Panc1 (cell line): ENCODE data around the gene CALM1. TPM values are rescaled to one million over a fixed set of nuclear protein-coding genes. Genes with fewer than 3 reads are reported as not detected.

Experiments used
- ATAC-seq: fragments of 200-7000 bp; cut with Tn5 transposase; 2 replicates; pipeline ENCODE4 v1.9.1; 2020; ENCODE audit warnings: mild to moderate bottlenecking, moderate library complexity
- BruUV-seq: library from RNA; stranded (reverse); fragments of 400-500 nt; replicated peaks from 2 replicates; lab custom pipeline; 2021; lab: Mats Ljungman, UMichigan
- CTCF ChIA-PET: fragments of 300-600 bp; sonication (Branson Sonifier 250); formaldehyde crosslinking; loops from one replicate; lab custom pipeline; 2022; ENCODE audit warnings: antibody characterized with exemption; lab: Charles Lee
- POLR2A ChIA-PET: fragments of 300-600 bp; sonication (Branson Sonifier 250); formaldehyde crosslinking; loops from one replicate; lab custom pipeline; 2022; ENCODE audit warnings: antibody characterized with exemption; lab: Charles Lee
- DNase-seq: peaks from one replicate; pipeline ENCODE4 v3.0.0-alpha.2; 2010; ENCODE audit warnings: low read depth, low spot score
- H3K27ac ChIP-seq: 2 replicates; pipeline ENCODE4 v1.5.1; 2011; ENCODE audit warnings: mild to moderate bottlenecking, low read length, inconsistent platforms
- H3K27me3 ChIP-seq: fragments of 200-500 bp; sonication (Bioruptor generic); 2 replicates; pipeline ENCODE4 v1.6.0; 2014; ENCODE audit warnings: low read length, inconsistent platforms; ENCODE audit not compliant: control insufficient read depth, insufficient read depth
- H3K36me3 ChIP-seq: fragments of 200-500 bp; sonication (Bioruptor generic); 2 replicates; pipeline ENCODE4 v1.5.1; 2014; ENCODE audit warnings: inconsistent platforms, mild to moderate bottlenecking, low read length, moderate library complexity; ENCODE audit not compliant: control insufficient read depth, insufficient read depth
- H3K4me1 ChIP-seq: 2 replicates; pipeline ENCODE4 v1.5.1; 2011; ENCODE audit warnings: inconsistent platforms, mild to moderate bottlenecking, low read length, moderate library complexity; ENCODE audit not compliant: control insufficient read depth, insufficient read depth
- H3K4me3 ChIP-seq, 2 experiments: 2 replicates each; pipeline ENCODE4 v1.5.1; 2011 to 2012; ENCODE audit warnings: low read depth in 2 of 2, low read length in 2 of 2, mild to moderate bottlenecking in 2 of 2, inconsistent platforms in 1 of 2, moderate library complexity in 1 of 2
- H3K9me3 ChIP-seq: fragments of 200-500 bp; sonication (Bioruptor generic); 2 replicates; pipeline ENCODE4 v1.5.1; 2014; ENCODE audit warnings: low read depth, mild to moderate bottlenecking, inconsistent platforms, low read length, moderate library complexity; ENCODE audit not compliant: control insufficient read depth, insufficient read depth
- POLR2AphosphoS5 ChIP-seq: IDR thresholded peaks from 2 replicates; pipeline ENCODE4 v1.6.1; 2012; ENCODE audit warnings: mild to moderate bottlenecking, low read depth, low read length, moderate library complexity
- SIN3A ChIP-seq: IDR thresholded peaks from 2 replicates; pipeline ENCODE4 v1.6.1; 2012; ENCODE audit warnings: low read depth, mild to moderate bottlenecking, low read length, moderate library complexity, borderline replicate concordance; ENCODE audit not compliant: insufficient read depth
- TCF7L2 ChIP-seq: IDR thresholded peaks from 2 replicates; pipeline ENCODE4 v1.6.1; 2011; ENCODE audit warnings: mild to moderate bottlenecking, low read depth, low read length, inconsistent platforms
- in situ Hi-C: cut with HindIII; loops from 2 replicates; pipeline ENCODE4 v1.10.0; 2016; ENCODE audit warnings: low sequenced_read_pairs, low pct_unique_long_range_greater_than_20kb
- intact Hi-C: fragments of 100-400 bp; cut with micrococcal nuclease; formaldehyde crosslinking; loops from one replicate; pipeline ENCODE4 v1.10.0; 2022; ENCODE audit not compliant: unreplicated experiment
- total RNA-seq: library from RNA; stranded (reverse); gene quantifications from one replicate; pipeline ENCODE4 v1.2.1, GENCODE V29; 2021; ENCODE audit not compliant: unreplicated experiment
- TF ChIP-seq, protein P1 (sequence below), 2 experiments: IDR thresholded peaks; 2 replicates each; pipeline ENCODE4 v1.6.1; 2011 to 2012; ENCODE audit warnings: low read depth in 2 of 2, control low read depth in 1 of 2, low read length in 1 of 2, mild to moderate bottlenecking in 1 of 2, moderate library complexity in 1 of 2; ENCODE audit not compliant: insufficient read depth in 1 of 2
- TF ChIP-seq, protein P2 (sequence below): fragments of 450-650 bp; IDR thresholded peaks from 2 replicates; pipeline ENCODE4 v1.5.1; 2017; ENCODE audit warnings: mild to moderate bottlenecking

CALM1 gene
- total RNA-seq, 1 experiment from 2014 or later = 182 TPM

DNA sequence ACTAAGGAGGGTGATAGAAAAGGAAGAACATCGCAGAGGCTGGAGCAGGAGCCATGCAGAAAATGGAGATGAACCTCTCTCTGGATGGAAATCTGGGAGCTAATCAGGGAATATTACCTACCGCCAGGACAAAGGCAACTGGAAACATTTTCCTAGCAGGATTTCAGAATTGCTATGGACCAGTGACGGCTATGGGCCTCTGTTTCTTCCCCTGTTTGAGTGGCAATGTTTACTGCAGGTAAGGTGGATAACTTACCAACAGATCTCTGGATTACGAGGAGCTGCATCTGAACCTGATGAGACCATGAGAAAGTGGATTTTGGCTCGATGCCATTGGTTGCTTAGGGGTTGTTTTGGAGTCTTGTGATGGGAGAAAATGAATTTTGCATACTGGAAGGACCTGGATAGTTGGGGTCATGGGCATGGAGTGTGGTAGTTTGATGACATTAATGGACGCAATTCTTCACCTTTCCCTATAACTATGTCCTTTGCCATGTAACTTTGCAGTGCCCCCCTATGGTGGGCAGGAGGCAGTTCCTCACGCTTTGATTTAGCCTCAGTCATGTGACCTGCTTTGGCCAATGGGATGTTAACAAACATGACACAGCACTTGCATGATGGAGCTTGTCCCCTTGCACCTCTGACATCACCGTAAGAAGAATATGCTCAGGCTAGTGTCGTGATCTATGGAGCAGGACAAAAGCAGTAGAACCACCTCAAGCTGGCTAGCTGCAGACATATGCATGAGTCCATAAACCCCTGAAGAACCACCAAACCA lies 51.1 kb downstream of the CALM1 start:
- no peaks in the 10 kb centered on the region for H3K4me1 ChIP-seq
- TF ChIP-seq TCF7L2 = no peak
- TF ChIP-seq, protein P1, sequence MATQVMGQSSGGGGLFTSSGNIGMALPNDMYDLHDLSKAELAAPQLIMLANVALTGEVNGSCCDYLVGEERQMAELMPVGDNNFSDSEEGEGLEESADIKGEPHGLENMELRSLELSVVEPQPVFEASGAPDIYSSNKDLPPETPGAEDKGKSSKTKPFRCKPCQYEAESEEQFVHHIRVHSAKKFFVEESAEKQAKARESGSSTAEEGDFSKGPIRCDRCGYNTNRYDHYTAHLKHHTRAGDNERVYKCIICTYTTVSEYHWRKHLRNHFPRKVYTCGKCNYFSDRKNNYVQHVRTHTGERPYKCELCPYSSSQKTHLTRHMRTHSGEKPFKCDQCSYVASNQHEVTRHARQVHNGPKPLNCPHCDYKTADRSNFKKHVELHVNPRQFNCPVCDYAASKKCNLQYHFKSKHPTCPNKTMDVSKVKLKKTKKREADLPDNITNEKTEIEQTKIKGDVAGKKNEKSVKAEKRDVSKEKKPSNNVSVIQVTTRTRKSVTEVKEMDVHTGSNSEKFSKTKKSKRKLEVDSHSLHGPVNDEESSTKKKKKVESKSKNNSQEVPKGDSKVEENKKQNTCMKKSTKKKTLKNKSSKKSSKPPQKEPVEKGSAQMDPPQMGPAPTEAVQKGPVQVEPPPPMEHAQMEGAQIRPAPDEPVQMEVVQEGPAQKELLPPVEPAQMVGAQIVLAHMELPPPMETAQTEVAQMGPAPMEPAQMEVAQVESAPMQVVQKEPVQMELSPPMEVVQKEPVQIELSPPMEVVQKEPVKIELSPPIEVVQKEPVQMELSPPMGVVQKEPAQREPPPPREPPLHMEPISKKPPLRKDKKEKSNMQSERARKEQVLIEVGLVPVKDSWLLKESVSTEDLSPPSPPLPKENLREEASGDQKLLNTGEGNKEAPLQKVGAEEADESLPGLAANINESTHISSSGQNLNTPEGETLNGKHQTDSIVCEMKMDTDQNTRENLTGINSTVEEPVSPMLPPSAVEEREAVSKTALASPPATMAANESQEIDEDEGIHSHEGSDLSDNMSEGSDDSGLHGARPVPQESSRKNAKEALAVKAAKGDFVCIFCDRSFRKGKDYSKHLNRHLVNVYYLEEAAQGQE (IDR thresholded peaks at IDR 0.05; ENCODE audit: insufficient read depth in 1 of 2, low read depth in 2 of 2, low read length in 1 of 2) = no peak
- no peak for TF ChIP-seq POLR2AphosphoS5
- TF ChIP-seq SIN3A = no peak
- TF ChIP-seq, protein P2, sequence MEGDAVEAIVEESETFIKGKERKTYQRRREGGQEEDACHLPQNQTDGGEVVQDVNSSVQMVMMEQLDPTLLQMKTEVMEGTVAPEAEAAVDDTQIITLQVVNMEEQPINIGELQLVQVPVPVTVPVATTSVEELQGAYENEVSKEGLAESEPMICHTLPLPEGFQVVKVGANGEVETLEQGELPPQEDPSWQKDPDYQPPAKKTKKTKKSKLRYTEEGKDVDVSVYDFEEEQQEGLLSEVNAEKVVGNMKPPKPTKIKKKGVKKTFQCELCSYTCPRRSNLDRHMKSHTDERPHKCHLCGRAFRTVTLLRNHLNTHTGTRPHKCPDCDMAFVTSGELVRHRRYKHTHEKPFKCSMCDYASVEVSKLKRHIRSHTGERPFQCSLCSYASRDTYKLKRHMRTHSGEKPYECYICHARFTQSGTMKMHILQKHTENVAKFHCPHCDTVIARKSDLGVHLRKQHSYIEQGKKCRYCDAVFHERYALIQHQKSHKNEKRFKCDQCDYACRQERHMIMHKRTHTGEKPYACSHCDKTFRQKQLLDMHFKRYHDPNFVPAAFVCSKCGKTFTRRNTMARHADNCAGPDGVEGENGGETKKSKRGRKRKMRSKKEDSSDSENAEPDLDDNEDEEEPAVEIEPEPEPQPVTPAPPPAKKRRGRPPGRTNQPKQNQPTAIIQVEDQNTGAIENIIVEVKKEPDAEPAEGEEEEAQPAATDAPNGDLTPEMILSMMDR = no peak
- CTCF ChIA-PET = no interaction called here
- no peaks in the 10 kb centered on the region for H3K27me3 ChIP-seq
- H3K4me3 ChIP-seq = no peak overlapping the region
- no peaks in the 10 kb centered on the region for H3K9me3 ChIP-seq
- ATAC-seq (no peak), DNase-seq (no peak)
- no peak overlapping the region for H3K27ac ChIP-seq
- intact Hi-C loops = no loop called here
- POLR2A ChIA-PET = no interaction called here
- no TSS peak for BruUV-seq
- no peaks in the 10 kb centered on the region for H3K36me3 ChIP-seq
- in situ Hi-C loops = no loop called here

DNA sequence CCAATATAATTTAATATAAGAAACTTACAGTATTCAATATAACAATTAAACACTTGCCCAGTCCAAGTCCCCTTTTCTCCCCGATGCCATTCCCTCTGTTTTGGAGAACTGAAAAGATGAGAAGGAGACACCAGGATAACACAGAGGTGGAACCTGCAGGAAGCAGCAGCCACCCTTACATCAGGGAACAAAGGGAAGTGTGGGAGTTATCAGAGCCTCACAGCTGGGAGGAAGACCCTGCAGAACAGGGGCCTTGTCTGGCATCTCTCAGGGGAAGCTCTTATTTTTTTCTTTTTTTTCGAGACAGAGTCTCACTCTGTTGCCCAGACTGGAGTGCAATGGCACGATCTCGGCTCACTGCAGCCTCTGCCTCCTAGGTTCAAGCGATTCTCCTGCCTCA lies 52.6 kb downstream of the CALM1 start:
- no peaks in the 10 kb centered on the region for H3K9me3 ChIP-seq
- no peaks in the 10 kb centered on the region for H3K36me3 ChIP-seq
- no peaks in the 10 kb centered on the region for H3K4me1 ChIP-seq
- no peak for DNase-seq
- POLR2A ChIA-PET = no interaction called here
- BruUV-seq = no TSS peak
- TF ChIP-seq TCF7L2 = no peak
- TF ChIP-seq SIN3A = no peak
- TF ChIP-seq, protein P1 (IDR thresholded peaks at IDR 0.05; ENCODE audit: insufficient read depth in 1 of 2, low read depth in 2 of 2, low read length in 1 of 2) = no peak
- no peak for TF ChIP-seq POLR2AphosphoS5
- TF ChIP-seq, protein P2 = no peak
- intact Hi-C loops (no loop called here), in situ Hi-C loops (no loop called here)
- H3K27ac ChIP-seq = no peak overlapping the region
- CTCF ChIA-PET = no interaction called here
- no peaks in the 10 kb centered on the region for H3K27me3 ChIP-seq
- no peak for ATAC-seq
- H3K4me3 ChIP-seq = no peak overlapping the region
